GM12878 (cell line): Measurements from ENCODE around the gene CCDC197. TPM values are rescaled to one million over a fixed set of nuclear protein-coding genes. Genes with fewer than 3 reads are reported as not detected.

Source experiments
- ATAC-seq: fragments of 200-7000 bp; cut with Tn5 transposase; 3 replicates; pipeline ENCODE4 v1.9.1; 2020; ENCODE audit warnings: mild to moderate bottlenecking, moderate library complexity
- BruUV-seq: library from RNA; stranded (reverse); fragments of 400-500 nt; replicated peaks from 2 replicates; lab custom pipeline; 2021; lab: Mats Ljungman, UMichigan
- CTCF ChIA-PET: fragments of 300-600 bp; sonication (Branson Sonifier 250); formaldehyde crosslinking; extraction: SDS; loops from one replicate; lab custom pipeline; 2021; ENCODE audit warnings: inconsistent platforms; lab: Yijun Ruan, JAX
- POLR2A ChIA-PET: fragments of 350-600 bp; formaldehyde crosslinking; extraction: SDS; loops from one replicate; lab custom pipeline; 2021; ENCODE audit warnings: inconsistent platforms; lab: Charles Lee
- RAD21 ChIA-PET: fragments of 300-600 bp; sonication (Branson Sonifier 250); formaldehyde crosslinking; loops from one replicate; lab custom pipeline; 2023; ENCODE audit warnings: antibody characterized with exemption; ENCODE audit not compliant: unreplicated experiment; lab: Charles Lee
- SMC1A ChIA-PET: fragments of 300-600 bp; sonication (Branson Sonifier 250); formaldehyde crosslinking; loops from one replicate; lab custom pipeline; 2023; ENCODE audit not compliant: unreplicated experiment, uncharacterized antibody; lab: Charles Lee
- DNase-seq: peaks from one replicate; pipeline ENCODE4 v3.0.0-alpha.2; 2011; ENCODE audit warnings: low read depth, low spot score
- FAIRE-seq: peaks from 3 replicates; lab custom pipeline; 2011; peaks lifted over from hg19 to GRCh38; lab: Jason Lieb, UNC
- H2AFZ ChIP-seq: 2 replicates; pipeline ENCODE4 v1.6.0; 2011; ENCODE audit warnings: low read depth, low read length, control low read depth; ENCODE audit not compliant: control insufficient read depth
- H3K27ac ChIP-seq: 2 replicates; pipeline ENCODE4 v1.5.1; 2011; ENCODE audit warnings: control low read depth; ENCODE audit not compliant: control insufficient read depth, insufficient read depth
- H3K27me3 ChIP-seq, 2 experiments: replicated peaks in 1 of 2; 2 replicates each; pipeline versions ENCODE4 v1.6.0 to v1.6.1; 2011; ENCODE audit warnings: low read length in 1 of 2; ENCODE audit not compliant: control insufficient read depth in 2 of 2, insufficient read depth in 2 of 2
- H3K36me3 ChIP-seq, 2 experiments: 2 replicates each; pipeline ENCODE4 v1.5.1; 2011; ENCODE audit warnings: low read length in 1 of 2; ENCODE audit not compliant: control insufficient read depth in 2 of 2, insufficient read depth in 2 of 2
- H3K4me1 ChIP-seq: 2 replicates; pipeline ENCODE4 v1.6.1; 2011; ENCODE audit warnings: mild to moderate bottlenecking, low read length, moderate library complexity, mixed read lengths; ENCODE audit not compliant: control insufficient read depth, insufficient read depth
- H3K4me2 ChIP-seq: 2 replicates; pipeline ENCODE4 v1.6.0; 2011; ENCODE audit warnings: control low read depth; ENCODE audit not compliant: control insufficient read depth, insufficient read depth
- H3K4me3 ChIP-seq: fragments of 200-600 bp; sonication (generic); 2 replicates; pipeline ENCODE4 v1.5.1; 2016
- H3K79me2 ChIP-seq: 2 replicates; pipeline ENCODE4 v1.6.0; 2011; ENCODE audit warnings: low read length; ENCODE audit not compliant: control insufficient read depth, insufficient read depth
- H3K9ac ChIP-seq: 2 replicates; pipeline ENCODE4 v1.8.0; 2011; ENCODE audit warnings: low read length, control low read depth, mixed read lengths; ENCODE audit not compliant: control insufficient read depth, insufficient read depth
- H3K9me3 ChIP-seq: replicated peaks from 3 replicates; pipeline ENCODE4 v1.5.1; 2011; ENCODE audit warnings: mild to moderate bottlenecking, low read length; ENCODE audit not compliant: control insufficient read depth, insufficient read depth
- H4K20me1 ChIP-seq: 2 replicates; pipeline ENCODE4 v1.6.0; 2011; ENCODE audit not compliant: control insufficient read depth, insufficient read depth
- CREM ChIP-seq: IDR thresholded peaks from 2 replicates; pipeline ENCODE4 v1.6.1; 2014; ENCODE audit warnings: antibody characterized with exemption, low read depth
- GATAD2B ChIP-seq: fragments of 450-650 bp; conservative IDR thresholded peaks from 2 replicates; pipeline ENCODE4 v1.6.1; 2017; ENCODE audit warnings: low read depth, mild to moderate bottlenecking, moderate library complexity
- HCFC1 ChIP-seq: fragments of 150-350 bp; IDR thresholded peaks from 2 replicates; pipeline ENCODE4 v1.6.1; 2014; ENCODE audit warnings: low read length
- POLR2AphosphoS2 ChIP-seq: IDR thresholded peaks from 2 replicates; pipeline ENCODE4 v1.6.1; 2011; ENCODE audit warnings: low read depth, mild to moderate bottlenecking, low read length, improper control_type of control experiment, moderate library complexity
- RAD21 ChIP-seq: IDR thresholded peaks from 2 replicates; pipeline ENCODE4 v1.6.1; 2011; ENCODE audit warnings: mild to moderate bottlenecking, low read depth, low read length, moderate library complexity; ENCODE audit not compliant: insufficient read depth
- RAD51 ChIP-seq: fragments of 450-650 bp; IDR thresholded peaks from 2 replicates; pipeline ENCODE4 v1.6.1; 2016; ENCODE audit warnings: moderate library complexity, mild to moderate bottlenecking, inconsistent platforms
- RUNX3 ChIP-seq: IDR thresholded peaks from 2 replicates; pipeline ENCODE4 v1.6.1; 2012; ENCODE audit warnings: low read length, inconsistent platforms
- SMAD1 ChIP-seq: fragments of 450-650 bp; IDR thresholded peaks from 2 replicates; pipeline ENCODE4 v1.6.1; 2018; ENCODE audit warnings: mild to moderate bottlenecking, low read depth; ENCODE audit not compliant: partially characterized antibody
- SPI1 ChIP-seq: IDR thresholded peaks from 2 replicates; pipeline ENCODE4 v1.6.1; 2011; ENCODE audit warnings: low read depth, mild to moderate bottlenecking, low read length, moderate library complexity, borderline replicate concordance; ENCODE audit not compliant: insufficient read depth
- ZNF24 ChIP-seq: fragments of 450-650 bp; IDR thresholded peaks from 2 replicates; pipeline ENCODE4 v1.6.1; 2017; ENCODE audit warnings: antibody characterized with exemption, mild to moderate bottlenecking
- ZZZ3 ChIP-seq: IDR thresholded peaks from 2 replicates; pipeline ENCODE4 v1.6.1; 2011; ENCODE audit warnings: low read depth; ENCODE audit not compliant: control insufficient read depth, insufficient read length
- WGBS: methylation state at CpG from one replicate; pipeline ENCODE4 v1.1.6; 2016; ENCODE audit warnings: low lambda C conversion rate; ENCODE audit not compliant: insufficient replicate concordance, insufficient coverage; ENCODE audit errors: missing lambda C conversion rate; 5-methylcytosine and 5-hydroxymethylcytosine counted together
- in situ Hi-C: fragments of 300-500 bp; cut with MboI; formaldehyde crosslinking; loops from 9 replicates; pipeline ENCODE4 v1.14.3; 2018; ENCODE audit warnings: mixed read lengths
- intact Hi-C: fragments of 100-400 bp; cut with micrococcal nuclease; formaldehyde crosslinking; loops from one replicate; pipeline ENCODE4 v1.14.2; 2022; ENCODE audit not compliant: unreplicated experiment
- polyA plus RNA-seq, 11 experiments: library from polyadenylated mRNA; depleted of rRNA in 4 of 11; unstranded in 6 of 11; stranded (reverse) in 5 of 11; fragments of >200 nt; fragmentation: Nextera tagmentation in 4 of 11; fragmentation: Illumina TruSeq in 1 of 11; extraction: Ambion mirVana in 4 of 11; extraction: Trizol in 1 of 11; gene quantifications; 1 replicate in 1 of 11; 2 replicates in 10 of 11; pipeline versions ENCODE4 v1.2.1 to v1.2.3, GENCODE V29; 2011 to 2016; ENCODE audit warnings: inconsistent platforms in 2 of 11, missing spikeins in 2 of 11, low read depth in 1 of 11
- total RNA-seq, 4 experiments: library from RNA; depleted of rRNA in 3 of 4; stranded (reverse); fragments of >200 nt in 3 of 4; fragmentation: Illumina TruSeq in 1 of 4; extraction: Trizol in 1 of 4; gene quantifications; 2 replicates each; pipeline versions ENCODE4 v1.2.1 to v1.2.3, GENCODE V29; 2013 to 2021

CCDC197 gene
- total and polyA plus RNA-seq, 10 of the 15 experiments (the other 5 are each of a cell fraction or from before 2014, with no cell fraction given), result 0.12 TPM; not detected in 9

GRCh38 chr14:94037954-94038353, 40.9 kb downstream of the CCDC197 start:
- POLR2A ChIA-PET, result no interaction called here
- ATAC-seq, result no peak
- Histone ChIP-seq H4K20me1 (no peaks in the 10 kb centered on the region), H3K36me3 (no peaks in the 10 kb centered on the region), H3K9me3 (no peaks in the 10 kb centered on the region), H3K4me3 (no peak overlapping the region), H3K9ac (no peak overlapping the region)
- CTCF ChIA-PET, result interaction anchor here (0.9 to 8.5 kb wide), 8 partner anchors 11 to 383 kb away, joined by 3 to 221 read pairs (median 22); no protein-coding TSS in a partner anchor
- TF ChIP-seq RAD21 (no peak), POLR2AphosphoS2 (no peak), HCFC1 (no peak), RUNX3 (no peak), SPI1 (no peak), CREM (no peak), RAD51 (no peak), ZZZ3 (no peak), ZNF24 (no peak), SMAD1 (no peak), GATAD2B (no peak)
- TF ChIP-seq, all 136 proteins: peak for 0
- H3K27me3 ChIP-seq, result 0 out of 4 replicates have a peak, but pooled peaks cover 0 to 5% of the 10 kb centered on the region in 2 experiments
- H3K4me2 ChIP-seq, result no peak overlapping the region
- in situ Hi-C loops, result loop anchor here (5.0 kb wide), 2 partner anchors 99 to 144 kb away; no protein-coding TSS in a partner anchor
- WGBS, result 24% methylated on average over 9 of the region's 9 CpGs
- no peak overlapping the region for H3K27ac ChIP-seq
- FAIRE-seq (no peak), DNase-seq (no peak)
- intact Hi-C loops, result no loop called here
- BruUV-seq, result no TSS peak
- no peak overlapping the region for H2AFZ ChIP-seq
- no peaks in the 10 kb centered on the region for H3K4me1 ChIP-seq
- SMC1A ChIA-PET, result interaction anchor here (1.0 to 4.8 kb wide), 4 partner anchors 10 to 99 kb away, joined by 3 to 26 read pairs (median 8); partner anchors contain the start of gene IFI27L2
- no peaks in the 10 kb centered on the region for H3K79me2 ChIP-seq
- RAD21 ChIA-PET, result interaction anchor here (0.8 to 5.1 kb wide), 2 partner anchors 91 to 99 kb away, joined by 3 to 82 read pairs; partner anchors contain the start of gene IFI27L2
